Heart left ventricle (tissue), 13 donors: ENCODE measurements around the gene SH3BGR.

Experiments used
- POLR2A ChIP-seq, 2 donors: fragments of 450-650 bp; IDR thresholded peaks; one replicate each; pipeline ENCODE4 v1.6.1; 2017; ENCODE audit warnings: antibody characterized with exemption in 2 of 2, mild to moderate bottlenecking in 2 of 2, moderate library complexity in 2 of 2
- TF ChIP-seq, protein P1 (sequence below), 12 donors: fragments of 200-600 bp; sonication (generic) in 4 of 12; IDR thresholded peaks; one replicate each; pipeline versions ENCODE4 v1.5.0 to v1.8.0; 2018 to 2022; ENCODE audit warnings: antibody characterized with exemption in 12 of 12, mild to moderate bottlenecking in 5 of 12
- donor health status: ischemic (EF 13 %, LVEDD 7.1; RV severe dilation, severe dysfunction).
- donor health status: DM: no; HTN: yes; CAD: no.
- donor health status: DM: no; HTN: no; CAD: no.
- donor health status: ischemic (EF 25% LVEDD 6.9; RV normal size, moderate dysfunction).
- donor health status: ischemic (EF 25% LVEDD 5.7; RV mildly dilated, moderate dysfunction).
- donor health status: ischemic (EF 35%, LVEDD 5.7; RV mildly dilated, moderate dysfunction).
- donor health status: nonischemic (EF 11% LVEDD 7.7; RV severe dilation, severe dysfunction).
- donor health status: DM: yes; HTN: yes; CAD: no.
- donor health status: PGD.
- donor health status: ischemic (EF 29% LVEDD 5.4; RV normal size, mild dysfunction).
- donor health status: nonischemic (EF 23%, LVEDD 6.1; RV moderate dilation, normal function).

GRCh38 chr21:39546522-39546921 lies 94.8 kb downstream of the SH3BGR start:
- TF ChIP-seq, protein P1, sequence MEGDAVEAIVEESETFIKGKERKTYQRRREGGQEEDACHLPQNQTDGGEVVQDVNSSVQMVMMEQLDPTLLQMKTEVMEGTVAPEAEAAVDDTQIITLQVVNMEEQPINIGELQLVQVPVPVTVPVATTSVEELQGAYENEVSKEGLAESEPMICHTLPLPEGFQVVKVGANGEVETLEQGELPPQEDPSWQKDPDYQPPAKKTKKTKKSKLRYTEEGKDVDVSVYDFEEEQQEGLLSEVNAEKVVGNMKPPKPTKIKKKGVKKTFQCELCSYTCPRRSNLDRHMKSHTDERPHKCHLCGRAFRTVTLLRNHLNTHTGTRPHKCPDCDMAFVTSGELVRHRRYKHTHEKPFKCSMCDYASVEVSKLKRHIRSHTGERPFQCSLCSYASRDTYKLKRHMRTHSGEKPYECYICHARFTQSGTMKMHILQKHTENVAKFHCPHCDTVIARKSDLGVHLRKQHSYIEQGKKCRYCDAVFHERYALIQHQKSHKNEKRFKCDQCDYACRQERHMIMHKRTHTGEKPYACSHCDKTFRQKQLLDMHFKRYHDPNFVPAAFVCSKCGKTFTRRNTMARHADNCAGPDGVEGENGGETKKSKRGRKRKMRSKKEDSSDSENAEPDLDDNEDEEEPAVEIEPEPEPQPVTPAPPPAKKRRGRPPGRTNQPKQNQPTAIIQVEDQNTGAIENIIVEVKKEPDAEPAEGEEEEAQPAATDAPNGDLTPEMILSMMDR (IDR thresholded peaks at IDR 0.05) = no peak
- TF ChIP-seq POLR2A (IDR thresholded peaks at IDR 0.05) = no peak
